ENCODE data around the gene CCDC136. TPM values are rescaled to one million over a fixed set of nuclear protein-coding genes. Genes with fewer than 3 reads are reported as not detected.

CCDC136 gene
- total RNA-seq, 1 experiment from 2014 or later: 5.7 TPM

DNA sequence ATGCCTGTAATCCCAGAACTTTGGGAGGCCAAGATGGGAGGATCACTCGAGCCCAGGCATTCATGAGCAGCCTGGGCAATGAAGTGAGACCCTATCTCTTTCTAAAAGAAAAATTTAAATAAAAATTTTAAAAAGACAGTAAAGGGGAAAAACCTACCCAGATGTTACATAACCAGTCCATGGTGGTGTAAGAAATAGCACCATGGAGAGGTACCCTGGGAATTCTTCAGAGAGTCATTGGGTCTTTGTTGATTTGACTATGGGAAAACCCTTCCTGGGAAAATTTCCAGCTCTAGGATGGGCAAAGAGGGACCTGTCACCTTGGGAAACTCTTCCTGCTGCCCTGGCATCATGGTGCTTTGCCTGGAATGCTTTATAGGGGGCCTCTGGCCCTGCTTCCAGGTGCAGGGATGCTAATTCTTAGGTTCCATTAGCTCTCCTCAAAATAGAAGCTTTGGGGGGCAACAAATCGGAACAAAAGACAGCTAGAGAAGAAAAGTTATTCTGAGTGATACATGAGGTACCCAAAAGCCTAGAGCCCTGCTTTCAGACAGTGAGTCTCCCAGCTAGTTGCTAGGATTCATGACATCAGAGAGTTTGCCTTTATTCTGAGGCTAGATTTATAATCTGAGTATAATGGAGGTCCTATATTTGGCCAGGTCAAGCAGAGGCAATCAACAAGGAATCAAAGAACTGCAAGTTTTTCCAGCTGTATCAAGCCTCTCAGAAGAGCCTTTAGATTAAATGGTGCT lies 10.1 kb downstream of the CCDC136 start:
- DNase-seq (ENCODE audit: low read depth): no peak

DNA sequence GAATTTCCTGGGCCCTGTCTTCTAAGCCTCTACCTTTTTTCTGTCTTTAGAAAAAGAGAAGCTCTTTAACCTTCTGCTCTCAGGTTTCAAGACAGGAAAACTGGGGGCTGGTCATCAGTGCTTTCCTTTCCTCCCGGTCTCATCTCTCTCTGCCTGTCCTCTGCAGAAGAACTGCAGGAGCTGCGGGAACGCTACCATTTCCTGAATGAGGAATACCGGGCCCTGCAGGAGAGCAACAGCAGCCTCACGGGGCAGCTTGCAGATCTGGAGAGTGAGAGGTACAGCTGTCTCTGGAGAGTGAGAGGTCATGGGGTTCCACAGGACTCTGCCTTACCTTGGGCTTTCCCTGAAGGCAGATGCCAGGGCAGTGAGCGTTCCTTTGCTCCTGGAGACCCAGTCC lies 12.7 kb downstream of the CCDC136 start:
- DNase-seq (ENCODE audit: low read depth): no peak

DNA sequence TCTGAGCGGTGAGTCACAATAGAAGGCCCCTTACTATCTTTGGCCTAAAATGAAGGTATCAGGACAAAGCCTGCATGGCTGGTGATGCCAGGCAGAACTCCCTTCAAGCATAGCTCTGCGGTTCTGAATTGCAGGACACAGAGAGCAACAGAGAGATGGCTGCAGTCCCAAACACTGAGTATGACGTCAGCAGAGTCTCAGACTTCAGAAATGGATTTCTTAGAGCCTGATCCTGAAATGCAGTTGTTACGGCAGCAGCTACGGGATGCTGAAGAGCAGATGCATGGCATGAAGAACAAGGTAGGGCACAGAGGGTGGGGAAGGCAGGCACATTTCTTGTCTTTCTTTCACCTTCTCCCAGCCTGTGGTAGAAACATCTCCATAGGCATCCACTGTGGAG lies 13.5 kb downstream of the CCDC136 start:
- no peak for DNase-seq (ENCODE audit: low read depth)

DNA sequence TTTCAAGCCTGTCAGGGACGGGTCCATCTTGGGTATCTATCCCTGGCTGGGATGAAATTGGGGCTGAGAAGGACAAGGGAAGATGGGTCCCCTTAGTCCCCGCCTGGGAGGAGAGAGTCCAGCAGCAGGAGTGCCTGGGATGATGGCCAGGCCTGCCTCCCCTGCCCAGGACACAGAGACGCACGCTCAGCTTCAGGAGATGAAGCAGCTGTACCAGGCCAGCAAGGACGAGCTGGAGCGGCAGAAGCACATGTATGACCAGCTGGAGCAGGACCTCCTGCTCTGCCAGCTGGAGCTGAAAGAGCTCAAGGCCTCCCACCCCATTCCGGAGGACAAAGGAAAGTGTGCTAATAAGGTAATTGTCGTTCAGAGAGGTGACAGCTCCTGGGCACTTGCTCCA lies 15.4 kb downstream of the CCDC136 start:
- no peak for DNase-seq (ENCODE audit: low read depth)

DNA sequence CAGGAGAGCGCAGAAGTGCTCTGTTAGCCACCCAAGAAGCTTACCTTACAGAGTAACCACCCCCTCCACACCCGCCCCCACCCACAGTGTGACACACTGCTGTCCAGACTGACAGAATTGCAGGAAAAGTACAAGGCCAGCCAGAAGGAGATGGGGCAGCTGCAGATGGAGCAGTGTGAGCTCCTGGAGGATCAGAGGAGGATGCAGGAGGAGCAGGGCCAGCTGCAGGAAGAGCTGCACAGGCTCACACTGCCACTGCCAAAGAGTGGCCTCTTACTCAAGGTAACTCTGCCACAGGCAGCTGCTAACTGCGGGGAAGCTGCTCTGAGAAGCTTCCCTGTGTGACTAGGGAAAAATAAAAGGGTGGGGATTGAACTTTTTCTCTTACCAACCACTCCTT lies 17.6 kb downstream of the CCDC136 start:
- no peak for DNase-seq (ENCODE audit: low read depth)

DNA sequence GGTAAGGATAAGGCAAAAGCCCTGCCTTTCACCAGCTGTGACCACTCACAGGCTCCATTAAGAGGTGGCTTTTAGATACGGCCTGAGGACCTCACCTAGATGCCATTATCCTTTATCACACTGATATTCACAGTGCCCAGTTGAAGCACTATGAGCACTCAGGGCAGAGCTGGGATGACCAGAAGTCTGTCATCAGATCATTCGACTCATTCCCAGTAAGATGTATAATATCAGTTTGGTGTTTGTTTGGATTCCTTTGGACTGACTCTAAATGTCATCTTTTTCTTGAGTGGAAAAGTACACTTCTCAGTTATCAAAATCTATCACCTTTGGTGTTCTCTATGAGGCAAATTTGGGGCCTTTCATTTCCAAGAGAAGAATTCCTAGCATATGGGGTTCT lies 18.7 kb downstream of the CCDC136 start:
- no peak for DNase-seq (ENCODE audit: low read depth)

DNA sequence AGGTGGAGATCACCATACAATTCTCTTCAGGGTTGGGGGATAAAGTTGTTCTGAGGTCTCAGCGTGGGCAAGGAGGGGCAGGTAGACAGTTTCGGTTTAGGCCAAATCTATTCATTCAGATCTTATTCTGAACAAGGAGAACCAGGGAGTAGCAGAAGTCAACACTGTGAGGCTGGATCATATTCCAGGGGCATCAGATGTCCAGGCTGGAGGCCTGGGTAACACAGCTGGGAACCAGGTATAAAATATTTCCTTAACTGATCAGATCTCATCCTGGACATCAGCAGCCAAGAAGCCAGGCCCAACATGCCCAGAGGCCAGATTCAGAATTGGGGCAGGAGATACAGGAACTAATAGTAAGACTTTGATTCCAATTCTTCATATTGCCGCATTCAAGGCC lies 19.2 kb downstream of the CCDC136 start:
- no peak for DNase-seq (ENCODE audit: low read depth)

DNA sequence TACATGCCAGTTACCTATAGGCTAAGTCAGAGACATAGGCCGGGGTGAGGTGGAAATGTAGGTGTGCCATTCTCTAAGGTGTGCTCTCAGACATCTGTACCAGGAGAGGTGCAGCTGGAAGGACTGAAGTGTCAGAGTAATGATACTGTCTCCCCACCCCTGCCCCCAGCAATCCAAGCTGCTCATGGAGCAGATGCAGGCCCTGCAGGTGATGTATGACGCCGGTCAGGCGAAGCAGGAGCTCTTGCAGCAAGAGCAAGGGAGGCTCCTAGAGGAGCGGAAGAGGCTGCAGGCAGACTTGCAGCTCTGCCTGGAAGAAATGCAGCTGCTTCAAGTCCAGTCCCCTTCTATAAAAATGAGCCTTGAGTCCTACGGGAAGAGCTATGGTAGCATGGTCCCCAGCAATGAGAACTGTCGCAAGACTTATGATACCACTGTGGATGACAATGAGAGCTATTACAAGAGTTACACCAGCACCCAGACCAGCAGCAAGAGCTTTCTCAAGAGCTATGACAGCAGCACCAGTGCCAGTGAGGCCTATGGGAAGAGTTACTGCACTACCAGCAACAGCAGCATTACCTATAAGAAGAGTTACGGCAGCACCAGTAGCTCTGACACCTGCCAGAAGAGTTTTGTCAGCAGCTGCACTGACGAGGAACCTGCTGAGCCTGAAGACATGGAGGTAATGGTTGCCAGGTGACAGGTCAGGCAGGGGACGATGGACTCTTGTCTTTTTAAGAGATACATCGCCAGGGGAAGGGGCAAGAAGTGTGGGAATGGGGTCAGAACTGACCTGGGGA lies 20.1 kb downstream of the CCDC136 start:
- DNase-seq (ENCODE audit: low read depth): no peak

DNA sequence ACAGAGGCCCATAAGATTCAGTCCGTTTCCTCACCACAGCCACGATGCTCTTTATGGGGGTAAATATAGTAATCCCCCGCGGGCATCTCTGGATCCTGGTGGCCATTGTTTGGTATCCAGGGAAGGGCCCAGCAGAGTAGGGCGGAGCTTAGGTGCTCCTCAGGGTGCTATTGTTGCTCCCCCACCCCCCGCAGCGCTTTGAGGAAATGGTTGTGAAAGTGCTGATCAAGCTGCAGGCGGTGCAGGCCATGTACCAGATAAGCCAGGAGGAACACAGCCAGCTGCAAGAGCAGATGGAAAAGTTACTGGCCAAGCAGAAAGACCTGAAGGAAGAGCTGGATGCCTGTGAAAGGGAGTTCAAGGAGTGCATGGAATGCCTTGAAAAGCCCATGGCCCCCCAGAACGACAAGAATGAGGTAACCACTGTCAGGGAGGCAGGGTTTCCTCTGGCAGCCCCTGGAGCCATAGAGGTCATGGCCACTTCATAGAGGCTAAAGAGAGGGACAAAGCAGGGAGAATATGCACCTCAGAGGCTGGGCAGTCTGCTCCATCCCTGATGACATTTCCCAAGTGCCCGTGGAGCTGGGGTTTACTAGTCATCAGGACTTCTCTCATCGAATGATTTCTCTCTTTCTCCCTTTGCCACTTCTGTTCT lies 20.9 kb downstream of the CCDC136 start:
- DNase-seq (ENCODE audit: low read depth): no peak

DNA sequence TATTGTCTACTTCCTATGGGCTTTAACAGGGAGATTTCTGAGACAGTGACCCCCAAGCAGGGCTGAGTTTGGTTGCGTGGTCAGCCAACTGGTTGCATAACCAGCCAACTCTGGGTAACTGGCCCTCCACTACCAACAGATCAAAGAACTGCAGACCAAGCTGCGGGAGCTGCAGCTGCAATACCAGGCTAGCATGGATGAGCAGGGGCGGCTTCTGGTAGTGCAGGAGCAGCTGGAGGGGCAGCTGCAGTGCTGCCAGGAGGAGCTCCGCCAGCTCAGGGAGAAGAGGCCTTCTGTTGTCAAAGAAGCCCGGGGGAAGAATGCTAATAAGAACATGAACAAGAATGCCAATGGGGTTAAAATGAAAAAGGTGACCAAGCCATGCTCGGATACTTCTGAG lies 22.7 kb downstream of the CCDC136 start:
- DNase-seq (ENCODE audit: low read depth): no peak

DNA sequence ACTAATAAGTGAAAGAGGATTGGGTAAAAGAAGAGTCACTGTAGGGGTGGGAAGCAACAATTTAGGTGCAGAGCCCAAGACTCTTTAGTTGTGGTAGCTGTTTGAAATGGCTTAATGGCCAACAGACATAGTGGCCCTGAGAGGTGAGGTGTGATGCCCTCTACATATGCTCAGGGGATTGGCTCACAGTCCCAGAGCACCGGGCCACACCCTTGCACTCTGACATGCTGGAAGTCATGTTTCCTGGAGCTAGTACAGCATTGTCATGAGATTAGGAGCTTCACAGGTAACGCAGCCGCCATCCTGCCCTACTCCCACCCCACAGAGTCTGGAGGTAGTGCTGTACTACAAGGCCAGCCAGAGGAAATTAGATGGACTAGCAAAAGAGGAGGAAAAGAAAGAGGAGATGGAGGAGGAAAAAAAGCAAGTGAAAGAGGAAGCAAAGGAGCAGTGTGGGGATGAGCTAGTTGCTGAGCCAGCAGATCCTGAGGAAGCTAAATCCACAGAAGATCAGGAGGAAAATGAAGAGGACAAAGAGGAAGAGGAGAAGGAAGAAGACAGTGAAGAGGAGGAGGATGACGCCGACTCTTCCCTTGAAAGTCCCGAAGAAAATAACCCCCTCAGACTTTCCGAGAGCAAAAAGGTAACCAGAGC lies 23.6 kb downstream of the CCDC136 start:
- no peak for DNase-seq (ENCODE audit: low read depth)

DNA sequence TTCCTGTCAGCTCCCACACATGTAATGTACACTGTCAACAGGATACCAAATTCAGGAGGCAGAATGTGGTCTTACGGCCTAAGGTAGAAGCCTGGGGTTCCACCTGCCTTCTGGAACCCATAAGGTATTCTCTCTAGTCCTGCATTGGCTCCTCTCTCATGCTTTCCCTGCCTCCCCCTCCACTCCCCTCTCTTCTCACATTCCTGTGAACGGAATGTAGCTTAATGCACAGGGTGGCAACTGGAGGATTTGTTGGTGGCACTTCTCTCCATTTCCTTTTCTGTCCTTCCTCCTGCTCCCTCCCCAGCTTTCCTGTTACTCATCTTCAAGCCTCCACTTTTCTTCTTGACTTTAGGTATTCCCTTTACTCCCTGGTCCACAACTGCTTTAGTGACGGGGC lies 26.9 kb downstream of the CCDC136 start:
- no peak for DNase-seq (ENCODE audit: low read depth)

DNA sequence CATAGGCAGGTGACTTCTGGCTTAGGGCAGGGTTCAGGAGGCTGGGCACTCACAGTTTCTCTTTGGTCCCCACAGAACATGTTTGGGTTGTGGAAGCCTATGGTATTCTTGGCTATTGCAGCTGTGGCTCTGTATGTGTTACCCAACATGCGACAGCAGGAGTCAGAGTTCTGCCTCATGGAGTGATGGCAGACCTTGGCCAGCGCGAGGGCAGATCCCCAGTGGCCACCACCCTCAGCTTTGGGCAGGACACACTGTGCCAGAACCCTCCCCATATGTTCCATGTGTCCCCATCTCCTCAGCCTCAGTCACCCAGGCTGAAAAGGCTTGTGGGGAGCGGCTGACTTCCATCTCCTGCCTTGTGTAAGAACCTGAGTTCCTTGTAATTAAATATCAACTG lies 30.0 kb downstream of the CCDC136 start:
- DNase-seq (ENCODE audit: low read depth): no peak

DNA sequence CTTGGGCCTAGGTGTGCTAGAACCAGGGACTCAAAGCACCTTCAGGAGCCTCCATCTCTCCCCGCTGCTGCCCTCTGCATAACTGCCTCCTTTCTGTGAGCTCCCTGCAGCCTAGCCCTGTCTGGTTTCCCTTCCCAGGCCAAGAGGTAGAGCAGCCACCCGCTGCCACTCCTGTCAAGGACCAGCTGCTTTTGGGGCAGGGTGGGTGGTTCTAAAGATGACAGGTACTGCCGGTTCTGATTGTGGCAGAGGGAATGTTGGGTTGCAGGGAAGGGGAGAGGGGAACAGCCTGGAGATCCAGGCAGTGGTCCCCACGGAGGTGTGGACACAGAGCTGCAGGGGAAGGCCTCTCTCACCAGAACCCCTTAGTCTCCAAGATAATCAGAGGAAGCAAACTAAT lies 34.7 kb downstream of the CCDC136 start:
- DNase-seq (ENCODE audit: low read depth): no peak

DNA sequence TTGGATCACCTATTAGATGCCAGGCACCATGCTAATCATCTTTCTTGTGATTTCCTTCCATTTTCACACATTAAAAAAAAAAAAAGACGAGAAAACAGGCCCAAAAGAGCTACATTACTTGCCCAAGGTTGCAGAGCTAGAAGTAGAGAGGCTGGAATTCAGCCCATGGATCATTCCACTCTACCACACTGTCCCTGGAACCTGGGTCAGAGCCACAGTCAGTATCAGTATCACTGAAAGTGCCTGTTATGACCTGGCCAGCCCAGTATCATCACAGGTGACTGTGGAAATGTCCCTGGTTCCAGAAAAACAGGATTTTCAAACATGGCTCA lies 35.1 kb downstream of the CCDC136 start:
- no peak for DNase-seq (ENCODE audit: low read depth)

DNA sequence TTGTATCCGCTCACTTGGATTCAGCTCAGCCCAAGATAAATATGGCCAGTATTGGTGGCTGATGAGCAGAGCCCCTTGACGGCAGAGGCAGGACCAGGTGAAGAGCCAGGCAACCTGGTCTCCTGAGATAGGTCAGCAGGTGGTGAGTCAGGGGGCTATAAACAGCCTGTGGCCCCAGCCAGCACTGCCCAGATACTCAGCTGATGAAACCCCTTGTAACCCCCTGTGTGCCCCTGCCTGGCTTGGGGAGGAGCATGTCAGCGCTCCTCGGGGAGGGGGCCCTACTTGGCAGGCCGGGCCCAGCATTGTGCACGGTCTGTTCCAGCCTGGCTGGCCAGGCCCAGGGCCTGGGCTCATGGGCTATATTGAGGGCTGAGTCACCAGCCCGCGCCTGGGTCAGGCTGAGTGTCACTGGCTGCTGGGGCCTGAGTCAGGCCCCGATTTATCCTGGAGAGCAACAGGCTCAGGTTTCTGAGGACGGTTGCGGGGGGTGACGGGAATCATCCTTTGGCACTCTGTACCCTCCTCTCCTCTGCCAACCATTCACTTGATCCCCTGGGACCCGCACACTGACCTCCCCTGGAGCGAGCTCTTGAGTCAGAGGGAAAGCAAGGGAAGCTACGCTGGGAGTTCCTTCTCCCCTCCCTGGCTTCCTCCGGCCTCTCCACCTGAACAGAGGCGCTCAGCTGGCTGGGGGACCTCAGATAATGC lies 35.6 kb downstream of the CCDC136 start:
- DNase-seq (ENCODE audit: low read depth): peak; percentile 95

DNA sequence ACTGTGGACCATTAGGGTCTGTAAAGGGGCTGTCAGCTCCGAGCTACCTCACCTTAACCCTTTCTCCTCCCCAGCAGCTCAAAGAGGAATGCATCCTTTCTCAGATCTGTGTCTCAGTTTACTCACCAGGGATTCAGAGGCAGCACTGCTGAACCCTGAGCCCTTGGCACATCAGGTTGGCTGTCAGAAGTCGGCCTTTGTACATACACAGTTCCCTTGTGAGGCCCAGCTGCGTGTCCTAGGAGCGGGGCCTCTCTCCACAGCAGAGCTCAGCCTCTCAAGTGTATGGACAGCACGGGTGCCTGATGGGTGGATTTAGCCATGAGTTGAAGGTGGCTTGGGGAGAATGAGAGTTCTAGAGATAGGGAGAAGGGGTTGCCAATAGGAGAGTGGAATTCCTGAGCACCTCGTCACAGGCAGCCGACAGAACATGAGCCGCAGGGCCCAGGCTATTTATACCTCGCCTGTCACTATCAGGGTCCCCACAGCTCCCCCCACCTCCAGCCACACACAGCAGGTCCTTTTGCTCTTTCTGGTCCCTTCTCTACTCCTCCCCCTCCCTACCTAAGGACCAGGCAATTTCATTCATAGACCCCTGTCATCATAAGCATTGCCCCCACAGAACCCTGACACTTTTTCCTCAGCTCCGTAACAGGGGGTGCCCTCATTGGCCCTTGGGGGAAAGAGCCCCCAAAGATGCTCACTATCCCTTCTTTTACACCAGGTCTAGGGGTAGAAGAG lies 36.4 kb downstream of the CCDC136 start:
- DNase-seq (ENCODE audit: low read depth): peak; percentile 85

DNA sequence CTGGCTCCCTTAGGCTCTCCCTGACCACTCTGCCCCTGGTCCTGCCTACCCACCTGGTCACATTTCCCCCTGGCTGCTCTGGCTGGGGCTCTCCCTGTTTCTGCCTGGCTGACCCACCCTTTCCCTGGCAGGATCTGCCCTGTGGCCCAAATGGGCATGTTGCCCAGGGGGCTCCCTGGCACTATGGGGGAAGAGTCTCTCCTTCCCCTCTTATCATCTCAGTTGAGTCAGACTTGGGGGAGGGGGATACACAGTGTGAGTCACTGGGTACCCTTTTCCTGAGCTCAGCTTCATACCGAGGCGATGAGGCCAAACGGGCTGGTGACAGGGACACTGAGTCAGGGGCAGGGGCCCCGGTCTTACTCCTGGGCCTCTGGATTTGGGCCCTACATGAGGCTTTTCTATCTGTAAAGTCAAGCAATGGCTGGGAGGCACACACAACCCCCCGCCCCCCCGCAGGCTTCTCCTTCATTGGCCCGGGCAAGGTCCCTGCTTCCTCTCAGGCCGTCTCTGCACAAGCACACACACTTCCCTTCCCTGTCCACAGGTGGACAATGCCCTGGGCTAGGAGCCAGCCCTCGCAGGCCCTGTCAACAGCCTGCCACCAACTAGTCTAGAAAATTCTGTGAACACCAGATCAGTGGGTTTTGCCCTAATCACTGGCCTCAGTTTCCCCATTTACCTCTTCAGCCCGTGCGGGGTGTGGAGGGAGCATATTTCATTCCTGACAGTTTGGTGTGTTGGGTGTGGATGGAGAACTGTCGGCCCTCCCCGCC lies 37.8 kb downstream of the CCDC136 start:
- DNase-seq (ENCODE audit: low read depth): peak; percentile 81

DNA sequence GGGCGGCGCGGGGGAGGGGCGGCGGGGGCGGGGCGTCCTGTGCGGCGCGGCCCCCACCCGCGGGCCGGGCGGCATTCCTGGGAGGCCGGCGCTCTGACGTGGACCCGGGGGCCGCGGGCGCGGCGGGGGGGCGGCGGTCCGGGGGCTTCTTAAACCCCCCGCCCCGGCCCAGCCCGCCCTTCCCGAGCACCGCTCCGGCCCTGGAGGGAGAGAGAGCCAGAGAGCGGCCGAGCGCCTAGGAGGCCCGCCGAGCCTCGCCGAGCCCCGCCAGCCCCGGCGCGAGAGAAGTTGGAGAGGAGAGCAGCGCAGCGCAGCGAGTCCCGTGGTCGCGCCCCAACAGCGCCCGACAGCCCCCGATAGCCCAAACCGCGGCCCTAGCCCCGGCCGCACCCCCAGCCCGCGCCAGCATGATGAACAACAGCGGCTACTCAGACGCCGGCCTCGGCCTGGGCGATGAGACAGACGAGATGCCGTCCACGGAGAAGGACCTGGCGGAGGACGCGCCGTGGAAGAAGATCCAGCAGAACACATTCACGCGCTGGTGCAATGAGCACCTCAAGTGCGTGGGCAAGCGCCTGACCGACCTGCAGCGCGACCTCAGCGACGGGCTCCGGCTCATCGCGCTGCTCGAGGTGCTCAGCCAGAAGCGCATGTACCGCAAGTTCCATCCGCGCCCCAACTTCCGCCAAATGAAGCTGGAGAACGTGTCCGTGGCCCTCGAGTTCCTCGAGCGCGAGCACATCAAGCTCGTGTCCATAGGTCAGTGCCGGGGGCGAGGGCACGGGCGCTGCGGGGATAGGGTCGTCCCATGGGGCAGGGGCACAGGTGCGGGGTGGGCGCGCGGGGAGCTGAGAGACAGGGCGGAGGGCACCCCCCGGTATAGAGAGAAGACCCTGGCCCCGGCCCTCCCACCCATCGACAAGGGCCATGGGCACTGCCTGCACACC lies 38.7 kb downstream of the CCDC136 start, which contains the start of gene FLNC:
TSS of gene FLNC (plus strand) at position 176 of the 947 bp plus-strand sequence. CDS start at position 408, 232 bp downstream.
- DNase-seq (ENCODE audit: low read depth): peak; percentile 15
